K562 (cell line): Measurements from ENCODE around the gene RPL29. TPM values are rescaled to one million over a fixed set of nuclear protein-coding genes. Genes with fewer than 3 reads are reported as not detected.
A peak's percentile ranks its signal among the peaks of the same experiment; 100 is the strongest.

Experiments used
- ASH1L ChIP-seq: fragments of 450-650 bp; IDR thresholded peaks from 2 replicates; pipeline ENCODE4 v1.6.1; 2018; ENCODE audit warnings: borderline replicate concordance, mild to moderate bottlenecking, low read depth; ENCODE audit not compliant: partially characterized antibody
- CBFB ChIP-seq: sonication (generic); formaldehyde crosslinking; IDR thresholded peaks from 2 replicates; pipeline ENCODE4 v1.4.0; 2020; ENCODE audit warnings: mild to moderate bottlenecking, missing genetic modification reagents
- CREM ChIP-seq: IDR thresholded peaks from 2 replicates; pipeline ENCODE4 v1.6.1; 2014; ENCODE audit warnings: antibody characterized with exemption, low read depth
- KDM2B ChIP-seq: fragments of 250-450 bp; sonication (Bioruptor Pico); IDR thresholded peaks from 2 replicates; pipeline ENCODE4 v1.8.0; 2021; ENCODE audit warnings: mild to moderate bottlenecking, moderate library complexity
- PRPF4 ChIP-seq: fragments of 200-400 bp; formaldehyde crosslinking; IDR thresholded peaks from one replicate; pipeline ENCODE4 v1.6.1; 2017; ENCODE audit warnings: low read length, low read depth, mild to moderate bottlenecking; ENCODE audit not compliant: insufficient read depth, poor library complexity, severe bottlenecking
- SOX6 ChIP-seq: fragments of 450-650 bp; IDR thresholded peaks from 2 replicates; pipeline ENCODE4 v1.6.1; 2014; ENCODE audit warnings: mild to moderate bottlenecking
- TCFL5 ChIP-seq: fragments of 250-450 bp; sonication (Bioruptor Pico); conservative IDR thresholded peaks from 2 replicates; pipeline ENCODE4 v1.6.1; 2021; ENCODE audit warnings: mild to moderate bottlenecking, moderate library complexity, matching md5 sums
- ZC3H8 ChIP-seq: fragments of 450-650 bp; IDR thresholded peaks from 2 replicates; pipeline ENCODE4 v1.6.1; 2017
- ZNF696 ChIP-seq: fragments of 250-450 bp; sonication (Bioruptor Pico); conservative IDR thresholded peaks from 2 replicates; pipeline ENCODE4 v1.4.0; 2020; ENCODE audit warnings: mild to moderate bottlenecking, moderate library complexity
- polyA plus RNA-seq, 8 experiments: library from polyadenylated mRNA; depleted of rRNA in 4 of 8; stranded (reverse) in 5 of 8; unstranded in 3 of 8; fragments of >200 nt; fragmentation: Nextera tagmentation in 2 of 8; fragmentation: Illumina TruSeq in 1 of 8; extraction: Ambion mirVana in 2 of 8; extraction: Trizol in 1 of 8; gene quantifications; 2 replicates each; pipeline versions ENCODE4 v1.2.1 to v1.2.3, GENCODE V29; 2011 to 2014; ENCODE audit warnings: inconsistent platforms in 1 of 8, missing spikeins in 1 of 8
- total RNA-seq, 7 experiments: library from RNA; depleted of rRNA in 6 of 7; stranded (reverse); fragments of >200 nt in 6 of 7; fragmentation: Illumina TruSeq in 2 of 7; extraction: Trizol in 2 of 7; gene quantifications; 2 replicates each; pipeline versions ENCODE4 v1.2.1 to v1.2.3, GENCODE V29; 2011 to 2021; ENCODE audit warnings: low replicate concordance in 1 of 7
- TF ChIP-seq, protein P1 (sequence below), 2 experiments: fragments of 150-350 bp in 1 of 2; IDR thresholded peaks; 2 replicates each; pipeline ENCODE4 v1.6.1; 2012 to 2016; ENCODE audit warnings: low read depth in 2 of 2, low read length in 2 of 2, mild to moderate bottlenecking in 1 of 2, moderate library complexity in 1 of 2
- TF ChIP-seq, protein P2 (sequence below), 2 experiments: IDR thresholded peaks; 2 replicates each; pipeline ENCODE4 v1.6.1; 2011; ENCODE audit warnings: borderline replicate concordance in 1 of 2, control low read depth in 1 of 2, low read depth in 1 of 2, low read length in 1 of 2, mild to moderate bottlenecking in 1 of 2, mixed read lengths in 1 of 2, moderate library complexity in 1 of 2; ENCODE audit not compliant: insufficient read depth in 1 of 2, insufficient read length in 1 of 2, poor library complexity in 1 of 2, severe bottlenecking in 1 of 2; ENCODE audit errors: extremely low read depth in 1 of 2
- TF ChIP-seq, protein P3 (sequence below): fragments of 250-450 bp; sonication (Bioruptor Pico); IDR thresholded peaks from 2 replicates; pipeline ENCODE4 v1.8.0; 2021; ENCODE audit warnings: mild to moderate bottlenecking, moderate library complexity
- TF ChIP-seq, protein P4 (sequence below): fragments of 450-650 bp; IDR thresholded peaks from 2 replicates; pipeline ENCODE4 v1.6.1; 2016; ENCODE audit warnings: missing biosample characterization, missing genetic modification characterization
- TF ChIP-seq, protein P5 (sequence below): IDR thresholded peaks from 2 replicates; pipeline ENCODE4 v1.6.1; 2016; ENCODE audit warnings: missing genetic modification characterization, missing compliant biosample characterization
- TF ChIP-seq, protein P6 (sequence below): fragments of 450-650 bp; IDR thresholded peaks from 2 replicates; pipeline ENCODE4 v1.6.1; 2017; ENCODE audit warnings: antibody characterized with exemption

RPL29 gene
- total and polyA plus RNA-seq, 9 of the 15 experiments (the other 6 are each of a cell fraction or from before 2014, with no cell fraction given), result 568 to 1,475 (median 1,104) TPM

DNA sequence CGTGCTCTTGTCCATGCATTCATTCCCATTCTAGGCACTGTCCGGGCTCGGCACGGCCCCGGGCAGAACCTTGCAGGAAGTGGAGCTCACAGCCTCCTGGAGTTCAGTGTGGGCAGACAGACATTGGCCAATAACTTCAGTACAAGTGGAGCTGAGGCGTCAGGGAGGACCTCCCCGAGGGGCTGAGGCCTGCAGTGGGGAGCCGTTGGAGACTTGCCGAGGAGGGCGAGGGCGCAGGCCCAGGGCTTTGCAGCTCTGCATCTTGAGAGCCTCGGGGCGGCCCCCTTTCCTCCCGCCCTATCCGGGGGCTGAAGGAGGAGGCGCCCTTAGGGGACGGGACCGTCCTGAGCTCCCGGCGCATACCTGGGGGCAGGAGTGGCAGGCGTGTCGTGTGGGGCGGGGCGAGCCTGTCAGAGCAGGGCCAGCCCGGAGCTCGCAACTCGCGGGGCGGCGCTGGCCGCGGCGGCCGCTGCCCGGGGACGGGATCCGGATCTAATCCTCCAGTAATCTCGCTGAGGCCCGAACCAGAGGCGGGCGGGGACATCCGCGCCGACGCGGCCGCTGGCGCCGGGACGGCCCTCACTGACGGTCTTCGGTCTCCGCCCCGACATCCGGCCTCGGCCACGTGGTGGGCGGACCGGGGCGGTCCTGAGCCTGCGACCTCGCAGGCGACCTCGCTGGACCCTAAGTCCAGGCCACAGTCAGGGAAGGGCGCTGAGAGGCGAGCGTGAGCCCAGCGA is 12.7 kb downstream of the RPL29 start, which contains the start of gene ACY1 (continued):
- peak; percentile 87 for TF ChIP-seq CREM
- TF ChIP-seq SOX6, result 0 out of 2 replicates have a peak, but pooled peaks have one; percentile 31
- TF ChIP-seq, protein P1, sequence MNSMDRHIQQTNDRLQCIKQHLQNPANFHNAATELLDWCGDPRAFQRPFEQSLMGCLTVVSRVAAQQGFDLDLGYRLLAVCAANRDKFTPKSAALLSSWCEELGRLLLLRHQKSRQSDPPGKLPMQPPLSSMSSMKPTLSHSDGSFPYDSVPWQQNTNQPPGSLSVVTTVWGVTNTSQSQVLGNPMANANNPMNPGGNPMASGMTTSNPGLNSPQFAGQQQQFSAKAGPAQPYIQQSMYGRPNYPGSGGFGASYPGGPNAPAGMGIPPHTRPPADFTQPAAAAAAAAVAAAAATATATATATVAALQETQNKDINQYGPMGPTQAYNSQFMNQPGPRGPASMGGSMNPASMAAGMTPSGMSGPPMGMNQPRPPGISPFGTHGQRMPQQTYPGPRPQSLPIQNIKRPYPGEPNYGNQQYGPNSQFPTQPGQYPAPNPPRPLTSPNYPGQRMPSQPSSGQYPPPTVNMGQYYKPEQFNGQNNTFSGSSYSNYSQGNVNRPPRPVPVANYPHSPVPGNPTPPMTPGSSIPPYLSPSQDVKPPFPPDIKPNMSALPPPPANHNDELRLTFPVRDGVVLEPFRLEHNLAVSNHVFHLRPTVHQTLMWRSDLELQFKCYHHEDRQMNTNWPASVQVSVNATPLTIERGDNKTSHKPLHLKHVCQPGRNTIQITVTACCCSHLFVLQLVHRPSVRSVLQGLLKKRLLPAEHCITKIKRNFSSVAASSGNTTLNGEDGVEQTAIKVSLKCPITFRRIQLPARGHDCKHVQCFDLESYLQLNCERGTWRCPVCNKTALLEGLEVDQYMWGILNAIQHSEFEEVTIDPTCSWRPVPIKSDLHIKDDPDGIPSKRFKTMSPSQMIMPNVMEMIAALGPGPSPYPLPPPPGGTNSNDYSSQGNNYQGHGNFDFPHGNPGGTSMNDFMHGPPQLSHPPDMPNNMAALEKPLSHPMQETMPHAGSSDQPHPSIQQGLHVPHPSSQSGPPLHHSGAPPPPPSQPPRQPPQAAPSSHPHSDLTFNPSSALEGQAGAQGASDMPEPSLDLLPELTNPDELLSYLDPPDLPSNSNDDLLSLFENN (IDR thresholded peaks at IDR 0.05; ENCODE audit: low read depth in 2 of 2, low read length in 2 of 2), result no peak
- no peak for TF ChIP-seq TCFL5 (CRISPR knock-in tag)
- no peak for TF ChIP-seq ZC3H8
- TF ChIP-seq ZNF696 (CRISPR knock-in tag), result no peak
- TF ChIP-seq, protein P2, sequence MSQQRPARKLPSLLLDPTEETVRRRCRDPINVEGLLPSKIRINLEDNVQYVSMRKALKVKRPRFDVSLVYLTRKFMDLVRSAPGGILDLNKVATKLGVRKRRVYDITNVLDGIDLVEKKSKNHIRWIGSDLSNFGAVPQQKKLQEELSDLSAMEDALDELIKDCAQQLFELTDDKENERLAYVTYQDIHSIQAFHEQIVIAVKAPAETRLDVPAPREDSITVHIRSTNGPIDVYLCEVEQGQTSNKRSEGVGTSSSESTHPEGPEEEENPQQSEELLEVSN (IDR thresholded peaks at IDR 0.05; ENCODE audit: borderline replicate concordance in 1 of 2, extremely low read depth in 1 of 2, insufficient read depth in 1 of 2, insufficient read length in 1 of 2, low read depth in 1 of 2, low read length in 1 of 2, poor library complexity in 1 of 2, severe bottlenecking in 1 of 2), result peak; percentile 75 to 76
- TF ChIP-seq CBFB (CRISPR knock-in tag), result no peak
- TF ChIP-seq KDM2B (CRISPR knock-in tag), result no peak
- no peak for TF ChIP-seq PRPF4
- TF ChIP-seq, protein P3, sequence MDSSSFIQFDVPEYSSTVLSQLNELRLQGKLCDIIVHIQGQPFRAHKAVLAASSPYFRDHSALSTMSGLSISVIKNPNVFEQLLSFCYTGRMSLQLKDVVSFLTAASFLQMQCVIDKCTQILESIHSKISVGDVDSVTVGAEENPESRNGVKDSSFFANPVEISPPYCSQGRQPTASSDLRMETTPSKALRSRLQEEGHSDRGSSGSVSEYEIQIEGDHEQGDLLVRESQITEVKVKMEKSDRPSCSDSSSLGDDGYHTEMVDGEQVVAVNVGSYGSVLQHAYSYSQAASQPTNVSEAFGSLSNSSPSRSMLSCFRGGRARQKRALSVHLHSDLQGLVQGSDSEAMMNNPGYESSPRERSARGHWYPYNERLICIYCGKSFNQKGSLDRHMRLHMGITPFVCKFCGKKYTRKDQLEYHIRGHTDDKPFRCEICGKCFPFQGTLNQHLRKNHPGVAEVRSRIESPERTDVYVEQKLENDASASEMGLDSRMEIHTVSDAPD (CRISPR knock-in tag), result no peak
- TF ChIP-seq, protein P4, sequence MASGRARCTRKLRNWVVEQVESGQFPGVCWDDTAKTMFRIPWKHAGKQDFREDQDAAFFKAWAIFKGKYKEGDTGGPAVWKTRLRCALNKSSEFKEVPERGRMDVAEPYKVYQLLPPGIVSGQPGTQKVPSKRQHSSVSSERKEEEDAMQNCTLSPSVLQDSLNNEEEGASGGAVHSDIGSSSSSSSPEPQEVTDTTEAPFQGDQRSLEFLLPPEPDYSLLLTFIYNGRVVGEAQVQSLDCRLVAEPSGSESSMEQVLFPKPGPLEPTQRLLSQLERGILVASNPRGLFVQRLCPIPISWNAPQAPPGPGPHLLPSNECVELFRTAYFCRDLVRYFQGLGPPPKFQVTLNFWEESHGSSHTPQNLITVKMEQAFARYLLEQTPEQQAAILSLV, result no peak
- TF ChIP-seq, protein P5, sequence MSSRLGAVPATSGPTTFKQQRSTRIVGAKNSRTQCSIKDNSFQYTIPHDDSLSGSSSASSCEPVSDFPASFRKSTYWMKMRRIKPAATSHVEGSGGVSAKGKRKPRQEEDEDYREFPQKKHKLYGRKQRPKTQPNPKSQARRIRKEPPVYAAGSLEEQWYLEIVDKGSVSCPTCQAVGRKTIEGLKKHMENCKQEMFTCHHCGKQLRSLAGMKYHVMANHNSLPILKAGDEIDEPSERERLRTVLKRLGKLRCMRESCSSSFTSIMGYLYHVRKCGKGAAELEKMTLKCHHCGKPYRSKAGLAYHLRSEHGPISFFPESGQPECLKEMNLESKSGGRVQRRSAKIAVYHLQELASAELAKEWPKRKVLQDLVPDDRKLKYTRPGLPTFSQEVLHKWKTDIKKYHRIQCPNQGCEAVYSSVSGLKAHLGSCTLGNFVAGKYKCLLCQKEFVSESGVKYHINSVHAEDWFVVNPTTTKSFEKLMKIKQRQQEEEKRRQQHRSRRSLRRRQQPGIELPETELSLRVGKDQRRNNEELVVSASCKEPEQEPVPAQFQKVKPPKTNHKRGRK (tag), result no peak
- no peak for TF ChIP-seq ASH1L
- TF ChIP-seq, protein P6, sequence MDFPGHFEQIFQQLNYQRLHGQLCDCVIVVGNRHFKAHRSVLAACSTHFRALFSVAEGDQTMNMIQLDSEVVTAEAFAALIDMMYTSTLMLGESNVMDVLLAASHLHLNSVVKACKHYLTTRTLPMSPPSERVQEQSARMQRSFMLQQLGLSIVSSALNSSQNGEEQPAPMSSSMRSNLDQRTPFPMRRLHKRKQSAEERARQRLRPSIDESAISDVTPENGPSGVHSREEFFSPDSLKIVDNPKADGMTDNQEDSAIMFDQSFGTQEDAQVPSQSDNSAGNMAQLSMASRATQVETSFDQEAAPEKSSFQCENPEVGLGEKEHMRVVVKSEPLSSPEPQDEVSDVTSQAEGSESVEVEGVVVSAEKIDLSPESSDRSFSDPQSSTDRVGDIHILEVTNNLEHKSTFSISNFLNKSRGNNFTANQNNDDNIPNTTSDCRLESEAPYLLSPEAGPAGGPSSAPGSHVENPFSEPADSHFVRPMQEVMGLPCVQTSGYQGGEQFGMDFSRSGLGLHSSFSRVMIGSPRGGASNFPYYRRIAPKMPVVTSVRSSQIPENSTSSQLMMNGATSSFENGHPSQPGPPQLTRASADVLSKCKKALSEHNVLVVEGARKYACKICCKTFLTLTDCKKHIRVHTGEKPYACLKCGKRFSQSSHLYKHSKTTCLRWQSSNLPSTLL, result no peak
